GM12873 (cell line): Measurements from ENCODE around the gene FAT4.

Experiments used
- CTCF ChIP-seq: IDR thresholded peaks from 2 replicates; pipeline ENCODE4 v1.5.1; 2012; ENCODE audit warnings: low read depth, mild to moderate bottlenecking, moderate library complexity, low read length, control low read depth; ENCODE audit not compliant: insufficient read depth; ENCODE audit errors: missing control alignments

The FAT4 gene, protein sequence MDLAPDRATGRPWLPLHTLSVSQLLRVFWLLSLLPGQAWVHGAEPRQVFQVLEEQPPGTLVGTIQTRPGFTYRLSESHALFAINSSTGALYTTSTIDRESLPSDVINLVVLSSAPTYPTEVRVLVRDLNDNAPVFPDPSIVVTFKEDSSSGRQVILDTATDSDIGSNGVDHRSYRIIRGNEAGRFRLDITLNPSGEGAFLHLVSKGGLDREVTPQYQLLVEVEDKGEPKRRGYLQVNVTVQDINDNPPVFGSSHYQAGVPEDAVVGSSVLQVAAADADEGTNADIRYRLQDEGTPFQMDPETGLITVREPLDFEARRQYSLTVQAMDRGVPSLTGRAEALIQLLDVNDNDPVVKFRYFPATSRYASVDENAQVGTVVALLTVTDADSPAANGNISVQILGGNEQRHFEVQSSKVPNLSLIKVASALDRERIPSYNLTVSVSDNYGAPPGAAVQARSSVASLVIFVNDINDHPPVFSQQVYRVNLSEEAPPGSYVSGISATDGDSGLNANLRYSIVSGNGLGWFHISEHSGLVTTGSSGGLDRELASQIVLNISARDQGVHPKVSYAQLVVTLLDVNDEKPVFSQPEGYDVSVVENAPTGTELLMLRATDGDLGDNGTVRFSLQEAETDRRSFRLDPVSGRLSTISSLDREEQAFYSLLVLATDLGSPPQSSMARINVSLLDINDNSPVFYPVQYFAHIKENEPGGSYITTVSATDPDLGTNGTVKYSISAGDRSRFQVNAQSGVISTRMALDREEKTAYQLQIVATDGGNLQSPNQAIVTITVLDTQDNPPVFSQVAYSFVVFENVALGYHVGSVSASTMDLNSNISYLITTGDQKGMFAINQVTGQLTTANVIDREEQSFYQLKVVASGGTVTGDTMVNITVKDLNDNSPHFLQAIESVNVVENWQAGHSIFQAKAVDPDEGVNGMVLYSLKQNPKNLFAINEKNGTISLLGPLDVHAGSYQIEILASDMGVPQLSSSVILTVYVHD (N-terminal part only)

DNA sequence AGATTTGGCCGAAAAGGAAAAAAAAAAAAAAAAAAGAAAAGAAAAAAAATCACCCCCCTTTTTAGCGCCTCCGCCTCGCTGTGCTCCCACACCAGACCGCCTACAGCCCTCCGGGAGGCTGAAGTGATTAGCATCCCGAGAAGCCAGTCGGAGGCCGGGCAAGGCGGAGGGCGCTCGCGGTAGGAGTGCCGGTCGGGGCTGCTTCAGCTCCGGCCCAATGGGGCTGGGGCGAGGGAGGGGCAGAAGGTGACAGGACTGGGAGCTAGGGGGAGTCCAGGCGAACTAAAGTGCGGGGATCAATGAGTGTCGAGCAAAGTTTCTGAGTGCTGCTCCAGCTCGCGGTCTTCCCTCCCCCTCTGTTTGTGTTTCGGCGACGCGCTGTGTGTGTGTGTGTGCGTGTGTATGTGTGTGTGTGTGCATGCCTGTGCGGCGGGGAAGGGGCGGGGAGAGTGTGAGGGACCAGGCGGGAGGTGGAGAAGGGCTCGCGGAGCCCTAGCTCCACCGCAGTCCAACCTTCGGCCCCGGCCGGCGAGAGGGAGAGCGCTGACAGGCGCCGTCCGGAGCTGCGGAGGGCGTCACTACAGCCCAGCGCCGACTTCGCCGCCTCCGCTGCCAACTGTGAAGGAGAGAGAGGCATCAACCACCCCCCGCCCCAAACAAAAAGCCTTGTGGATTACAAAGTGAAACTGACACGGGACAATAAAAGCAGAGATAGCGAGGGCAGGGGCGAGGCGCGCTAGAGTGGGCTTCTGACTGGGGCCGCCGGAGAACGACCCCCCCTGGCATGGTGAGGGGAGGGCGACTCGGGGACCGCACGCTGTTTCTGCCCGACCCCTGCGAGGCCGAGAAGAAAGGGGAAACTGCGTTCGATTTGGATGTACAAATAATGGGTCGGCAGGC, at the start of gene FAT4:
Gene FAT4, plus strand, starts transcription at position 280 of the 900 bp plus-strand sequence. CDS start 1,457 bp downstream, outside the sequence.
- no peak for TF ChIP-seq CTCF

DNA sequence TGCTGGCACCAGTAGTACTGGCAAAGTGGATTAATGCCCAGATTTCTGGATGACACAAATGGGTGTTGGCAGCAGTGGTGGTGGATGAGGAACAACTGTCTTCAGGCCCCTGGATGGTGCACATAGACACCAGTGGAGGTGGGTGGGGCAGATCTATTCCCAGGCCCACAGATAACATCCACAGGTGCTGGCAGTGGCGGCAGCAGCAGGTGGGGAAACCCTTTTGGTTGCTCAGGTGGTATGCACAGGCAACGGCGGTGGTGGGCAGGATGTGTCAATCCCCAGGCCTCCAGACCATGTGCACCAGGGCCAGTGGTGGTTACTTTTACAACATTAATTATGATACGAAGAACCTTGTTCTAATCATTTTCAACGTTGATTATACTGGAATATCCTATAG, 48.9 kb upstream of the FAT4 start:
- TF ChIP-seq CTCF, result no peak

GRCh38 chr4:125266901-125267604, 47.7 kb upstream of the FAT4 start:
- no peak for TF ChIP-seq CTCF

- TF ChIP-seq CTCF, result no peak
Measured at GRCh38 chr4:125267630-125268029, 47.1 kb upstream of the FAT4 start.

- TF ChIP-seq CTCF, result no peak
Measured at GRCh38 chr4:125268068-125268755, 46.5 kb upstream of the FAT4 start.

GRCh38 chr4:125276811-125277210, 37.9 kb upstream of the FAT4 start:
- TF ChIP-seq CTCF, result no peak
